NCI-H2171 treated with DMSO at 0.1 percent for 48 hours (cell line): ENCODE data around the gene BCL6B.
"Not testable (repeated sequence)": the region's sequence is repeated elsewhere in the genome, so short reads cannot be mapped to it uniquely, and the experiment has no call there.

Experiments used
- DNase-seq: peaks from one replicate; lab custom pipeline; 2025; lab: John Stamatoyannopoulos, UW

The BCL6B gene

DNA sequence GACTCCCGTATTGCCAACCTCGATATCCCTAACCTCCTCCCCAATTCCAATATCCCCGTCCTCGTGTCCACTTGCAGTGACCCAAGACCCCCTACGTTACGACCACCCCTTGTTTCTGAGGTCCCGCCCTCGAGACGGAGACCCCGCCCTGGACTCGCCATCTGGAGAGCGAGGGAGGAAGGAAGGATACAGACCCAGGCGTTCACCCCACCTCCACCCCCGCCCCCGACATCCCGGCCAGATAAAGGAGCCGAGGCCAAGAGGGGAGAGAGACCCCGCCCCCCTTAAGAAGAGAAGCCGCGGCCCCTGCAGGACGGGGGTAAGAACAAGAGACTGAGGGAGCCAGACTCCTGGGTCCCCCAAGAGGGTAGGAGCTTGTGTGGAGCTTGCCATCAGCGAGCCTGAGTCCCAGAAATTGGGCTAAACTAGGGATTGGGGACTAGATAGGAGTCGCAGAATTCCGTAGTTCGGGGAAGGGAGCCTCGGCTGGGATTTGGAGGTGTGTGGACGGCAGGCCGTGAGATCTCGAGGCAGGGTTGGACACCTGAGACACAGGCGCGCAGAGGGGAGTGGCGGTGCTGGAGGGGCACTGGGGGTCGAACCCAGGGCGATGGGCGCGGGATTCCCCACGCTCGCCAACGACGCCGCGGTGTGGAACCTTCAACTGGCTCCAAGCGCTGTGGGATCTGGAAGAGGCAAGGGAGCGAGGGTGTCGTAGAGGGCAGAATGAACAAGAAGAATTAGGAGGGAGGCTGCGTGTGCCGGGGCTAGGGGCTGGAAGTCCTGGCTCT is at the start of gene BCL6B:
Gene BCL6B, plus strand, starts transcription at position 270 of the 791 bp plus-strand sequence. CDS start 622 bp downstream, outside the sequence.
- DNase-seq: no peak

- DNase-seq: not testable (repeated sequence)
Observed at GRCh38 chr17:6979440-6979839, 43.4 kb upstream of the BCL6B start.

DNA sequence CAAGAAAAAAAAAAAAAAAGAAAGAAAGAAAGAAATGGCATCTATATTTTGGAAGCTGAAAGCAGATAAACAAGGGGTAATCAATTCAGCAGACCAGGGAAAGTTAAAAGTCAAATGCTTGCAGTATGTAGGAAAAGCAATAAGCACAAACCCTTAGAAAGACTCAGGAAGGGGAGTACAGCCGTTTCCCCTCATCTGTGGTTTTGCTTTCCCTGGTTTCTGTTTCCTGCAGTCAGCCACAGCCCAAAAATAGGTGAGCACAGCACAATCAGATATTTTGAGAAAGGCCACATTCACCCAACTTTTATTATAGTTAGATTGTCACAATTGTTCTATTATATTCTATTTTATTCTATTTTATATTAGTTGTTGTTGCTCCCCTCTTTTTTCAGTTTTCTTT is 41.4 kb upstream of the BCL6B start:
- DNase-seq: no peak

DNA sequence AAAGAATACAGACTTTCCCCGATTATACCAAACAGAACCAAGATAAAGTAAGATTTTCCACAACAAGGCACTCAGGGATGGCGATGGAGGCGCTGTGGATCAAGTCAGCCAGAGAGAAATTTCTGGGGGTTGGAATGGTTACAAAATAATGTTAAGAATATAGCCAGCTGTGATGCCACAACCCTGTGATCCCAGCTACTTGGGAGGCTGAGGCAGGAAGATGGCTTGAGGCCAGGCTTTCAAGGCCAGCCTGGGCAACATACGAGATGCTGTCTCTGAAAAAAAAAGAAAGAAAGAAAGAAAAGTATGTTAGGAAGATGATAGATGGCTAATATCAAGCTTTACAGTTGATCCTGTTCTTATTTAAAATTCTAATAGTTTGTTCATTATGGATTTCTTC is 37.6 kb upstream of the BCL6B start:
- DNase-seq: no peak

- no peak for DNase-seq
Observed at GRCh38 chr17:6986676-6987075, 36.2 kb upstream of the BCL6B start.

DNA sequence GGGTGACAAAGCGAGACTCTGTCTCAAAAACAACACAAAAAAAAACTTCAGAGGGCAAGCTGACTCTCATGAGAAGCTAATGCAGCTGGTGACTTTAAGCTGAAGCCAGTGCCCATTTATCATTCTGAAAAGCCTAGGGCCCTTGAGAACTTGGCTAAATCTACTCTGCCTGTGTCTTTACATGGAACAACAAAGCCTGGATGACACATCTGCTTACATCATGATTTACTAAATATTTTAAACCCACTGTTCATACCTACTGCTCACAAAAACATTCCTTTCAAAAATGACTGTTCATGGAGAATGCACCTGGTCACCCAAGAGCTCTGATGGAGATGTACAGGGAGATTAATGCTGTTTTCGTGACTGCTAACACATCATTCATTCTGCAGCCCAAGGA is 33.1 kb upstream of the BCL6B start:
- DNase-seq: no peak

- DNase-seq: not testable (repeated sequence)
Observed at GRCh38 chr17:6993613-6994056, 29.2 kb upstream of the BCL6B start.

DNA sequence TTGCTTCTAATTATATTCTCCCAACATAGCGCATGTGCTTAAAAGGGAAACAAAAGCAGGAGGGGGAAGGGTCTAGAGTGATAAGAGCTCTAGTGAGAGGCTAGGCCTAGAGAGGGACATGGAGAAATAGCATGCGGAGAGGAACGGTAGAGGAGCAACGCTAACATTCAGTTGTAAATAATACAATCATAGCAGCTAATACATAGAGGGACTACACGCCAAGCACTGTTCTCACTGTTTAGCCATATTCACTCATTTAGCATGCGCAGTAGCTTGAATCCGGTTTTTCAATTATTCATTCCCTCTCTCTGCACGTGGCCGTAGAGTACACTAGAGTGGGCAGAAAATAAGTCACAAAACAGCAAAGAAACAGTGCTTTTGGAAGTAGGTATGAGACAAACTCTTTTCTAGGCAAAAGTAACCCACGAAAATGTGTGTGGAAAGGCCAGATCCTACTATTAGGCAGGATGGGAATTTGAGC is 28.7 kb upstream of the BCL6B start:
- DNase-seq: no peak

DNA sequence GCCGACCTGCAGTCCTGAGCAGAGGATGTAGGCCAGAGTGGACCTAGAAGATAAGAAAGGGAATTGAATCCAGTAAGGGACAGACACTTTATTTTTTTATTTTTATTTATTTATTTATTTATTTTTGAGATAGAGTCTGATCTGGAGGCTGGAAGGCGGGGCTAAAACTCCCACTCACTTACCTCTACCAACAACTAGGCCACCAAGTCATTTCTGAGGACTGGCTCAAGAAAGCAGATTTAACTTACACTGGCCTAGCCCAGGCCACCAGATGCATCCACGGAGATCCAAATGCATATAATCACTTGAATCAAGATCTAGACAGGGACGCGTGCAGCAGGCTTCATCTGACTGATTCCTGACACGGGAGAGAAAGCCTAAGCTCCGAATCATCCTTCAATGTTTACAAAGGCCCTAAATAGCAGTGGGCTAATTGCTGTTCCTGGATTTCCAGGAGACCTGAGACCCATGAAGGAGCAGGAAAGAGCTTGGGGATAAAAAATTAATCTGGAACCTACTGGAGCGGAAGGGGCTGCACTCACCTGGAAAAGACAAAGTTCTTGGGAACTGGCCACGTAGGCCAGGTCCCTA is 28.1 kb upstream of the BCL6B start:
- DNase-seq: no peak

DNA sequence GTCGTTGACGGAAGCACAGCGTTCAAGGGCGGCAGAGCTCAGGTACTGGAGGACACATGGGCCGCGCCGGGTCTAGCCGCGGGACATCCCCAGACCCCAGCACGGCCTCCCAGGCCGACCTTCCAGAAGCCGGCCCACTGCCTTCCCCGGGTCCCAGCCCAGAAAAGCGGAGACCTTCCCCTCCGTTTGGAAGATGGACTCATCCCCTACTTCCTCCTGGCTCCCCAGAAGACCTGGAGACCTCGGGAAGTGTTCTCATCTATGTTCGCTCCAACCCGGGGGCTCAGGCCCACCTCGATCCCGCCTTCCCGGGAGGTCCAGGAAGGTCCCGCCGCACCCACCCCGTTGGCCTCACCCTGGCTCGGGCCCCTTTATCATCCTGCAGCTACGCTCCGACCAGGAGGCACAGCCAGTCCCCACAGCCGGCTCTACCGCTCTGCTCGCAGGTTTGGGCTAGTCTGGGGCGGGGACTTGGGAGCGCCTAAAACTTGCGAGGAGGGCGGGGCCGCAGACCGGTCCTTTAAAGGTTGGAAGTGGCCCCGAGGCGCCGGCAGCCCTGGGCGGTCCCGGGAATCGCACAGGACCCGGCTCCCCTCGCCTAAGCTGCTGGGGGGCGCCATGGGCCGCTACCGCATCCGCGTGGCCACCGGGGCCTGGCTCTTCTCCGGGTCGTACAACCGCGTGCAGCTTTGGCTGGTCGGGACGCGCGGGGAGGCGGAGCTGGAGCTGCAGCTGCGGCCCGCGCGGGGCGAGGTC is 27.2 kb upstream of the BCL6B start, which contains the start of gene ALOX12:
Gene ALOX12, plus strand, starts transcription at position 550 of the 756 bp plus-strand sequence. Its CDS starts 69 bp downstream, at position 619.
- DNase-seq: no peak

- DNase-seq: no peak
Observed at GRCh38 chr17:6996256-6997011, 26.4 kb upstream of the BCL6B start.

GRCh38 chr17:6997171-6997570 is 25.7 kb upstream of the BCL6B start:
- DNase-seq: no peak

DNA sequence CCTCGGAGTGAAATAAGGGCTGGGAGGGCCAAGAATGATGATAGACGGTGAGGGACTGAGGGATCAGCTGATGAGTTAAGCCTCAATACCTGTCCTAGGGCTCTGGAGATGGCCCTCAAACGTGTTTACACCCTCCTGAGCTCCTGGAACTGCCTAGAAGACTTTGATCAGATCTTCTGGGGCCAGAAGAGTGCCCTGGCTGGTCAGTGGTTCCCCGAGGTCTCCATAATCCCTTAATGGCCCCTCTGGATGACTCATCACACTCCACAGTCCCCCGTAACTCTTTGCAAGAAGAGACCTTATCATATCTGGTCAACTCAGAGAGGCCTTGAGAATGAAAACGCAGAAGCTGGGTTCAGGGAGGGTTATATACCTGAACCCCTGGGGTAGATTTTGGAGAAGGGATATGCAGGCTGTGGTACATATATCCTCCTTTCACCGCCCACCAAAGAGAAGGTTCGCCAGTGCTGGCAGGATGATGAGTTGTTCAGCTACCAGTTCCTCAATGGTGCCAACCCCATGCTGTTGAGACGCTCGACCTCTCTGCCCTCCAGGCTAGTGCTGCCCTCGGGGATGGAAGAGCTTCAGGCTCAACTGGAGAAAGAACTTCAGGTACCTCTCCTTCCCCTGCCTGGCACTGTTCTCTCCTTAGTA is 23.9 kb upstream of the BCL6B start:
- DNase-seq: no peak

GRCh38 chr17:7001318-7001961 is 21.4 kb upstream of the BCL6B start:
- DNase-seq: no peak

GRCh38 chr17:7002288-7003047 is 20.4 kb upstream of the BCL6B start:
- DNase-seq: no peak

GRCh38 chr17:7003745-7004144 is 19.1 kb upstream of the BCL6B start:
- no peak for DNase-seq

- peak; percentile 65 for DNase-seq
Observed at GRCh38 chr17:7004398-7005253, 18.2 kb upstream of the BCL6B start.

DNA sequence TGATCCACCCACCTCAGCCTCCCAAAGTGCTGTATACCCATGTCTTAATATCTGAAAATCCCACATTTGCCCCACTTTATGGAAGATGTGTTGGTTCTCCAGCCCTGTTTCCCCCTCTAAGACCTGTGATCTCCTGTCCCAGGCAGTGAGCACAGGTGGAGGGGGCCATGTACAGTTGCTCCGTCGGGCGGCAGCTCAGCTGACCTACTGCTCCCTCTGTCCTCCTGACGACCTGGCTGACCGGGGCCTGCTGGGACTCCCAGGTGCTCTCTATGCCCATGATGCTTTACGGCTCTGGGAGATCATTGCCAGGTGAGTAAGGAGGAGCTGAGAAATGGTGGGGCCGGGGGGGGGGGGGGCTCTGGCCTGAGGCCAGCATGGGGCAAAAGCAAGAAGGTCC is 17.1 kb upstream of the BCL6B start:
- DNase-seq: no peak

DNA sequence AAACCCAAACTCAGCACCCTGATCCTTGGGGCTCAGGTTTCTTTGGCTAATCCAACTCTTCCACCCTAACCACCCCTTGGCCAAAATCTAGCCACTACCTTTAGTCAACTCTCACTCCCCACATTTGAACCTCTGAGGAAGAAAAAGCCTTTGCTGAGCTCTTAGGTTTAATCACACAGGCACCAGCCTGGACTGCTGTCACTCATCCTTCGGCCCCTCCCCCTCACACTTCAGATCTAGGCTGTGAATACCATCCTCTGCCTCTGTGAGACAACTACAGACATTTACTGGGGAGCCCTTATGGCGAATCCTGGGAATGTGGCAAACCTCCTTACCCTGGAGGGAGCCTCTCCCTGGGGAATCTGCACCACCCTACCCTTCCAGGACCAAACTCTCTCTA is 15.7 kb upstream of the BCL6B start:
- DNase-seq: no peak
